ENCODE measurements around the gene FUNDC2. TPM values are rescaled to one million over a fixed set of nuclear protein-coding genes. Genes with fewer than 3 reads are reported as not detected.

FUNDC2 gene
- total RNA-seq, 1 donor from 2014 or later = 43.7 TPM

GRCh38 chrX:155028129-155028528, 1.5 kb downstream of the FUNDC2 start:
- DNase-seq (ENCODE audit: low read depth) = no peak
- no peaks in the 10 kb centered on the region for H3K36me3 ChIP-seq (ENCODE audit: control insufficient read depth, insufficient read depth, low read length)
- H3K27me3 ChIP-seq (ENCODE audit: control insufficient read depth, insufficient read depth, low read length) = no peaks in the 10 kb centered on the region
- TF ChIP-seq CTCF (IDR thresholded peaks at IDR 0.05; ENCODE audit: insufficient read depth, low read length, poor library complexity, severe bottlenecking) = no peak
- peak overlapping the region; percentile 9 for H3K4me3 ChIP-seq (ENCODE audit: low read depth, low read length)

GRCh38 chrX:155028877-155029291, 2.2 kb downstream of the FUNDC2 start:
- no peak for TF ChIP-seq CTCF (IDR thresholded peaks at IDR 0.05; ENCODE audit: insufficient read depth, low read length, poor library complexity, severe bottlenecking)
- no peaks in the 10 kb centered on the region for H3K36me3 ChIP-seq (ENCODE audit: control insufficient read depth, insufficient read depth, low read length)
- DNase-seq (ENCODE audit: low read depth) = no peak
- no peak overlapping the region for H3K4me3 ChIP-seq (ENCODE audit: low read depth, low read length)
- no peaks in the 10 kb centered on the region for H3K27me3 ChIP-seq (ENCODE audit: control insufficient read depth, insufficient read depth, low read length)

GRCh38 chrX:155031657-155032056, 5.0 kb downstream of the FUNDC2 start:
- H3K36me3 ChIP-seq (ENCODE audit: control insufficient read depth, insufficient read depth, low read length) = no peaks in the 10 kb centered on the region
- TF ChIP-seq CTCF (IDR thresholded peaks at IDR 0.05; ENCODE audit: insufficient read depth, low read length, poor library complexity, severe bottlenecking) = no peak
- no peak for DNase-seq (ENCODE audit: low read depth)
- H3K27me3 ChIP-seq (ENCODE audit: control insufficient read depth, insufficient read depth, low read length) = no peaks in the 10 kb centered on the region
- H3K4me3 ChIP-seq (ENCODE audit: low read depth, low read length) = no peak overlapping the region

- no peak for DNase-seq (ENCODE audit: low read depth)
- Histone ChIP-seq H3K27me3 (ENCODE audit: control insufficient read depth, insufficient read depth, low read length) (no peaks in the 10 kb centered on the region), H3K4me3 (ENCODE audit: low read depth, low read length) (no peak overlapping the region), H3K36me3 (ENCODE audit: control insufficient read depth, insufficient read depth, low read length) (no peaks in the 10 kb centered on the region)
- no peak for TF ChIP-seq CTCF (IDR thresholded peaks at IDR 0.05; ENCODE audit: insufficient read depth, low read length, poor library complexity, severe bottlenecking)
Measured at GRCh38 chrX:155035688-155036087, 9.0 kb downstream of the FUNDC2 start.

GRCh38 chrX:155046129-155046810, 19.6 kb downstream of the FUNDC2 start:
- Histone ChIP-seq H3K27me3 (ENCODE audit: control insufficient read depth, insufficient read depth, low read length) (no peaks in the 10 kb centered on the region), H3K4me3 (ENCODE audit: low read depth, low read length) (no peak overlapping the region), H3K36me3 (ENCODE audit: control insufficient read depth, insufficient read depth, low read length) (no peaks in the 10 kb centered on the region)
- no peak for TF ChIP-seq CTCF (IDR thresholded peaks at IDR 0.05; ENCODE audit: insufficient read depth, low read length, poor library complexity, severe bottlenecking)
- DNase-seq (ENCODE audit: low read depth) = no peak
